Measurements from ENCODE around the gene HHAT.

HHAT gene

GRCh38 chr1:210428696-210429095 is 100.0 kb downstream of the HHAT start:
- Histone ChIP-seq H3K9me2 (ENCODE audit: low read depth, low read length) (no peaks in the 10 kb centered on the region), H3K9me3 (ENCODE audit: low read length) (no peaks in the 10 kb centered on the region), H3K9ac (ENCODE audit: low read length) (no peak overlapping the region), H3F3A (ENCODE audit: insufficient read depth, low read length) (no peaks in the 10 kb centered on the region), H3K79me2 (ENCODE audit: insufficient read depth, low read length) (no peaks in the 10 kb centered on the region), H2AFZ (ENCODE audit: low read length) (no peak overlapping the region), H3K4me3 (ENCODE audit: low read depth, low read length, poor library complexity, severe bottlenecking) (no peak overlapping the region), H3K4me2 (ENCODE audit: low read length) (no peak overlapping the region), H3K36me3 (ENCODE audit: insufficient read depth, low read length) (no peaks in the 10 kb centered on the region), H4K20me1 (ENCODE audit: insufficient read depth, low read length) (no peaks in the 10 kb centered on the region), H3K4me1 (ENCODE audit: insufficient read depth, low read length, severe bottlenecking) (no peaks in the 10 kb centered on the region), H3K27me3 (ENCODE audit: insufficient read depth, low read length) (no peaks in the 10 kb centered on the region), H3K27ac (ENCODE audit: low read depth, low read length, poor library complexity, severe bottlenecking) (no peak overlapping the region)
- TF ChIP-seq EZH2 (IDR thresholded peaks at IDR 0.05; ENCODE audit: borderline replicate concordance, low read length) (no peak), CTCF (IDR thresholded peaks at IDR 0.05; ENCODE audit: low read length) (no peak)

- Histone ChIP-seq H3K27me3 (ENCODE audit: insufficient read depth, low read length) (no peaks in the 10 kb centered on the region), H3F3A (ENCODE audit: insufficient read depth, low read length) (no peaks in the 10 kb centered on the region), H3K9ac (ENCODE audit: low read length) (no peak overlapping the region), H3K9me2 (ENCODE audit: low read depth, low read length) (no peaks in the 10 kb centered on the region), H4K20me1 (ENCODE audit: insufficient read depth, low read length) (no peaks in the 10 kb centered on the region), H3K4me3 (ENCODE audit: low read depth, low read length, poor library complexity, severe bottlenecking) (no peak overlapping the region), H3K4me2 (ENCODE audit: low read length) (no peak overlapping the region), H3K79me2 (ENCODE audit: insufficient read depth, low read length) (no peaks in the 10 kb centered on the region), H3K9me3 (ENCODE audit: low read length) (no peaks in the 10 kb centered on the region), H3K36me3 (ENCODE audit: insufficient read depth, low read length) (no peaks in the 10 kb centered on the region), H3K27ac (ENCODE audit: low read depth, low read length, poor library complexity, severe bottlenecking) (no peak overlapping the region), H2AFZ (ENCODE audit: low read length) (no peak overlapping the region), H3K4me1 (ENCODE audit: insufficient read depth, low read length, severe bottlenecking) (no peaks in the 10 kb centered on the region)
- TF ChIP-seq CTCF (IDR thresholded peaks at IDR 0.05; ENCODE audit: low read length): no peak
- TF ChIP-seq EZH2 (IDR thresholded peaks at IDR 0.05; ENCODE audit: borderline replicate concordance, low read length): no peak
These were observed 105.5 kb downstream of the HHAT start for GRCh38 chr1:210434223-210434622.

- Histone ChIP-seq H3K9me3 (ENCODE audit: low read length) (no peaks in the 10 kb centered on the region), H3K36me3 (ENCODE audit: insufficient read depth, low read length) (no peaks in the 10 kb centered on the region), H3F3A (ENCODE audit: insufficient read depth, low read length) (no peaks in the 10 kb centered on the region), H3K9ac (ENCODE audit: low read length) (no peak overlapping the region), H3K79me2 (ENCODE audit: insufficient read depth, low read length) (no peaks in the 10 kb centered on the region), H3K27me3 (ENCODE audit: insufficient read depth, low read length) (no peaks in the 10 kb centered on the region), H3K9me2 (ENCODE audit: low read depth, low read length) (no peaks in the 10 kb centered on the region), H3K4me1 (ENCODE audit: insufficient read depth, low read length, severe bottlenecking) (no peaks in the 10 kb centered on the region), H3K4me3 (ENCODE audit: low read depth, low read length, poor library complexity, severe bottlenecking) (no peak overlapping the region), H4K20me1 (ENCODE audit: insufficient read depth, low read length) (no peaks in the 10 kb centered on the region), H3K27ac (ENCODE audit: low read depth, low read length, poor library complexity, severe bottlenecking) (no peak overlapping the region), H2AFZ (ENCODE audit: low read length) (no peak overlapping the region), H3K4me2 (ENCODE audit: low read length) (no peak overlapping the region)
- no peak for TF ChIP-seq EZH2 (IDR thresholded peaks at IDR 0.05; ENCODE audit: borderline replicate concordance, low read length)
- TF ChIP-seq CTCF (IDR thresholded peaks at IDR 0.05; ENCODE audit: low read length): no peak
These were observed 108.4 kb downstream of the HHAT start for GRCh38 chr1:210437111-210437510.

All from OCI-LY1 (cell line).